ENCODE data around the gene PLCB3.

The PLCB3 gene

DNA sequence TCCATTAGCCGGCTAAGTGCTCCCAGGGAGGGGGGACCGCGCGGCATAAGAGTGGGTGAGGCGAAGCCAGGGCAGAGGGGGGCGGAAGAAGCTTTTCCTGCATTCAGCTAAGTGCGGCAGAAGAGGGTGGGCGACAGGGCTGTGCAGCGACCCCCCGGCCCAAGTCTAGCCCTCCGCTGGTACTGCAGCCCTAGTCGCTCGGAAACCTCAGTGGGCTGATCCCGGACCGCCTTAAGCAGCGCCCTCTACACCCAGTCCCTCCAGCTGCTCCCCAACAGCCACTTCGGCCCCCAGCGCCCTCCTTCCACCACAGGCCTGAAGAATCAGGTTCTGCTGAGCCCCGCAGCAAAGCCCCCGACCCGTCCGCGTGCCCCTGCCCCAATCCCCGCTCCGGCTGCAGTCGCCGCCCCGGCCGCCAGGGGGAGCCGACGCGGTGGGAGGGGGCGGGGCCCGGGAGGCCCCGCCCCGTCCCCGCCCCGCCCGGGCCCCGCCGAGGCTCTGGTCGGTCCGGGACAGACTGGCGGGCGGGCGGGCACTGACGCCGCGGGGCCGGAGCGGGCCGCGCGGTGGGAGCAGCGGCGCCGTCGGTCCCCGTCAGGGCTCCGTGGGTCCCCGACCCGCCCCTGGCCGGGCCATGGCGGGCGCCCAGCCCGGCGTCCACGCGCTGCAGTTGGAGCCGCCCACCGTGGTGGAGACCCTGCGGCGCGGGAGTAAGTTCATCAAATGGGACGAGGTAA lies at the start of gene PLCB3:
Gene PLCB3 (plus strand): TSS at position 515 of the 737 bp plus-strand sequence. CDS start 120 bp downstream, at position 635.
- peak; percentile 77 for DNase-seq

DNA sequence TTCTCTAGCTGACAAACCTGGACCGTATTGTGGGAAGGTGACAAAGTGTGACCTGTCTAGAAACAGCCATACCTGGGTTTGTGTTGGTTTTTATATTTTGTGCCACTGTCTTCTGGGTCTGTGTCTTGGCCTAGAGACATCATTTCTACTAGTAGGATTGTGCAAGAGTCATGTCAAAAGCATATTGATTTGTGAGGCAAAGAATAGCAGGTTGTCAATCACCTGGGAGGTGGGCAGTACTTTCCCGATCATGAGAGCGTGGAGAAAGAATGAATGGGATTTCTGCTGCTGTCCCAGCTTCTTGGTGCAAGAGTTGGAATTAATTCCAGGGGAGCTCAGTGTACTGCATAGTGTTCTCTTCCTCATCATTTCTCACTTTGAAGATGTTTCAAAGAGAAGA lies 49.8 kb upstream of the PLCB3 start:
- no peak for DNase-seq

DNA sequence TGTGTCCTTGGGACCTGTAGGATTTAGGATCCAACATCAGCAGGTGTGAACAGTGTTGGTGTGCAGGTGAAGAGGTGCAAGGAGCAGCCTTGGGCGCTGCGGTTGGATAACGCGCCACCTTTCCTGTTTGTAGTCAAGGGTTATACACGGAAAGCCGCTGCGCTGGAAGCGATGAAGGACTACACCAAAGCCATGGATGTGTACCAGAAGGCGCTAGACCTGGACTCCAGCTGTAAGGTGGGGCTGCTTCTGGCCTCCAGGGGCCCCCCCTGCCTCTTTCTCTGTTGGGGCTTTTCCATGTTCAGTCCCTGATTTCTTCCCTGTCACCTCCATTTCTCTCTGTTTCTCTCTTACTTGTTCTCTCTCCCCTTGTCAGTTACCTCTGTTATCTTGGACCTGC lies 48.3 kb upstream of the PLCB3 start:
- DNase-seq, result no peak

DNA sequence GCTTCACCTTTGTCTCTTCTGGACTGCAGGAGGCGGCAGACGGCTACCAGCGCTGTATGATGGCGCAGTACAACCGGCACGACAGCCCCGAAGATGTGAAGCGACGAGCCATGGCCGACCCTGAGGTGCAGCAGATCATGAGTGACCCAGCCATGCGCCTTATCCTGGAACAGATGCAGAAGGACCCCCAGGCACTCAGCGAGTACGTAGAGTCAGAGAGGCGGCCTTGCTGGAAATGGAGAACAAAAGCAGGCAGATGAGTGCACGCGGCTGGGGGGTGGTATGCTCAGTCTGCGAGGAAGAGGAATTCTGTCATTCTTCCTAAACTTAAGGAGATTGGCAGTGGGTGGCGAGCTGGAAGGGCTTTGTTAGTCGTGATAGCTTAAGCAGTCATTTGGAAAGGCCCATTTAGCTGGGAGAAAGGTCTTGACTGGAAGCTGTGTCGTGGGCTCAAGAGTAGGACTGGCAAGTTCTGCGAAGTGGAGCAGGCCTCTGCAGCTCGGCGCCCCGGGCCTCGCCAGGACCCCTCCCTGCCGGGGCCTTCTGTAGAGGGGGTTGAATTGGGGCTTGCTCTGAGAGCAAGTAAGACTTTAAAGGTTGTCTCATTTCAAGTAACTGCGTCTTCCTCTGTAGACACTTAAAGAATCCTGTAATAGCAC lies 47.8 kb upstream of the PLCB3 start:
- no peak for DNase-seq

DNA sequence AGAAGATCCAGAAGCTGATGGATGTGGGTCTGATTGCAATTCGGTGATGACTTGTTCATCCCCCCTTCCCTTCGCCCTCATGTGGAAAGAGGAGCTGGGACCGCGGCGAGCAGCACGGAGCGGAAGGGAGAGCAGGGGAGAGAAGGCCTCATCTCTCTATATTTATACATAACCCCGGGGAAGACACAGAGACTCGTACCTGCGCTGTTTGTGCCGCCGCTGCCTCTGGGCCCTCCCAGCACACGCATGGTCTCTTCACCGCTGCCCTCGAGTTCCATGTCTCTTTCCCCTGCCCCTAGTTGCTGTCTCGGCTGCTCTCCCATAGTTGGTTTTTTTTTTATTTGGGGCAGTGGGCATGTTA lies 47.3 kb upstream of the PLCB3 start:
- DNase-seq, result no peak

DNA sequence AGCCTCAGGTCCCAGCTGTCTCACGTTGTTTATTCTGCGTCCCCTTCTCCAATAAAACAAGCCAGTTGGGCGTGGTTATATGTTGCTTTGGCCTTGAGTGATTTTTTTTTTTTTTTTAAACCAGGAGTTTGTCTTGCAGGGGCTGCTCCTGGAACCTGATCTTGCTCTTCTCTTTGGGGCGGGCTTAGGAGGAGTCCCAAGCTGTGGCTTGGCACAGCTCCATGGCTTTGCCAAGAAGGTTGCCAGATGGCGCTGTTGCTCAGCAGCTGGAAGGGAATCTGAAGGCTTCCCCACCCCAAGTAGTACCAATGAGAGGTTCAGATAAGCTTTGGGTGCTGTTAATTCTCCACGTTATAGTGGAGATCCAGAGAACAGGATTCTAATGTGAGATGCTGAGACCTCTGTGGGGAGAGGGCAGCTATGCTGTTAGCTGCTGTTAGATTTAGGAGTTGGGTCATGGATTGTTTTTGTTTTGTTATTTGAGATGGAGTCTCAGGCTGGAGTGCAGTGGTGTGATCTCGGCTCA lies 46.8 kb upstream of the PLCB3 start:
- DNase-seq, result peak; percentile 89

DNA sequence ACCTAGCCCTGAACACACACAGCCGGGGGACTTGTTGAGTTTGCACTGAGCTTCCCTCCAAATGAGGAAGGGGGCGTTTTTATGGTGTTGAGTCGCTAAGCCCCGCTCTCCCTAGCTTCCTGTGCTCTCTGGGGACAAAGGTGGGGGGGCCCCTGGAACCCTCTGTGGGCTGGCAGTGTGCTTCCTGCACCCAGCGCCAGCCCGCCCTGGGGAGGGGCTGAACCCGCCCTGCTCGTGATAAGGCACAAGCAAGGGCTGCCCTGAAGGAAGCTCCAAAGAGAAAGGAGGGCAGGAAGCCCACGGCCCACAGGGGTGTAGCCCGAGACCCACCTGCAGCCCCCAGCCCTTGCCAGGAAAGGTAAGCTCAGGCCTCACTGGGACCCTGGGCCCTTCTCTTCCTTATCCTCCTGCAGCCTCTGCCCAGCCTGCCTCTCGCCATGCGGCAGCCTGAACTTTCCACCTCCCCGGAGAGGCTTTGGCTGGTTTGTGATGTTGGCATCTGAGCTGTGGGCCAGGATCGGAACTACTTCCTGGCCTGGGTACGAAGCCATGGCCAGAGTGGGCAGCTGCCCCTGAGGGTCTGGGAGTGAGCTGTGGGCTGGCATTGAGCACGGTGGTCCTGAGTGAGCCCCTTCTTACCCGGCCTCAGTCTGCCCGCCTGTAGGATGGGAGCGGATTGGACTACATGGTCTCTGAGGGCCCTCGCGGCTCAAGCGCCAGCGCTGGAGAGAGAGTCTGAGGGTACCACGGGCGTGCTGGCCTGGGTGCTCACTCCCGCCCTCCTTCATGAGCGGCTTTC lies 44.7 kb upstream of the PLCB3 start, which contains the start of gene FERMT3:
Gene FERMT3 (plus strand): TSS at position 265 of the 799 bp plus-strand sequence. CDS start 644 bp downstream, outside the sequence.
- DNase-seq, result no peak

DNA sequence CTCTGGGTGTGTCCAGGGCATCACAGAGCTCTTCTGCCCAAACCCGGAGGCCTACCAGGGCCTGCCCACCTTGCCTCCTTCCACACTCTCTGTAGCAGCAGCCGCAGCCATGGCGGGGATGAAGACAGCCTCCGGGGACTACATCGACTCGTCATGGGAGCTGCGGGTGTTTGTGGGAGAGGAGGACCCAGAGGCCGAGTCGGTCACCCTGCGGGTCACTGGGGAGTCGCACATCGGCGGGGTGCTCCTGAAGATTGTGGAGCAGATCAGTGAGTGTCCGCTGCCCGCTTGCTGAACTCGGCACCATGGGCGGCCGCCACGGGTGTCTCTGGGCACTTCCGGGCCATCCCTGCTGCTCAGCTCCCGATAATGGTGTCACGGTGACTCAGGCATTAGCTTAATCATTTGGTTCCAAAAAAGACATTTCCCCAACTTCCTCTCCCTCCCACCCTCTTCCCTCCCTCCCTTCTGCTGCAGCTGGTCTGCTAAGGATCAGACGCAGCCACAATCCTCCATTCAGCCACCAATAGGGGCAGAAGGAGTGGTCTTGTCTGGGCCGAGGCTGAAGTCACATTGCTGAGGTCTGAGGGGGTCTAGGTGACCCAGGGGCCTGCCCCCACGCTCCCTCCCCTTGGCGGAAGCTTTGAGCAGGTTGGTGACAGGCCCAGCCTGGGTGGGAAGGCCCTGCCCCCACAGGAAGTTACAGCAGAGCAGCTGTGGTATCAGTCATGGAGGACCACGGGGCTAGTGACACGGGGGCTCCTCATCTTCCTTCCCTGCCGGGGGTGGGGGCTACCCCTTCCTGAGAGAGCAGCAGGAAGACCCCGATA lies 43.9 kb upstream of the PLCB3 start:
- DNase-seq, result no peak

DNA sequence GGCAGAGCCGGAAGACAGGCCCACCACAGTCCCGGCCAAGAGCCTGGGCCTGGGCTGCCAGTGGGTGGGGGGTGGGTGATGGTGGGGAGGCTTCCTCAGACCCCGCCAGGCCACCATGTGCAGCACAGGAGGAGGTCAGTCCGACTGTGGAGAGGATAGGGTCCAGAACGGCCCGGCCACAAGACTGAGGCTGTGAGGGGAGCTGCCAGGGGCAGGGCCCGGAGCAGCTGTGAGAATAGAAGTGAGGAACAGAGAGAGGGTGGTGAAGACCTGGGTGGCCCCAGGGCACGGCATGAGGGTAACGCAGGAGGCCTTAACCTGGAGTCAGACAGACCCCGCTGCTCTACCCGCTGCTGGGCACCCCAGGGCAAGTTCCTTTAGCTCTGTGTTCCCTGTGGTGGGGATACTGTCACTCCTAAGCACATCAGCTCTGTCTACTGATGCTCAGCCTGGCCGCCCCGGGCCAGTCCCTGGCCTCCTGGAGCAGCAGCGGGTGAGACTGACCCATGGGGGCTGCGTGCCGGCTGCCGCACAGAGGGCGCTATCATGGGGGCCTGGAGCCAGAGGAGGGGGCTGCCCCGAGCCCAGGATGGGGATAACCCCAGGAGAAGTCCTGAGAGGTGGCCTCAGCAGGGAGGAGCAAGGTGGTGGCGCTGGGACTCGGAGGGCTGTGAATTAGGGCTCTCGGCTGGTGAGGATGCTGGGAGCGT lies 43.1 kb upstream of the PLCB3 start:
- DNase-seq, result no peak

DNA sequence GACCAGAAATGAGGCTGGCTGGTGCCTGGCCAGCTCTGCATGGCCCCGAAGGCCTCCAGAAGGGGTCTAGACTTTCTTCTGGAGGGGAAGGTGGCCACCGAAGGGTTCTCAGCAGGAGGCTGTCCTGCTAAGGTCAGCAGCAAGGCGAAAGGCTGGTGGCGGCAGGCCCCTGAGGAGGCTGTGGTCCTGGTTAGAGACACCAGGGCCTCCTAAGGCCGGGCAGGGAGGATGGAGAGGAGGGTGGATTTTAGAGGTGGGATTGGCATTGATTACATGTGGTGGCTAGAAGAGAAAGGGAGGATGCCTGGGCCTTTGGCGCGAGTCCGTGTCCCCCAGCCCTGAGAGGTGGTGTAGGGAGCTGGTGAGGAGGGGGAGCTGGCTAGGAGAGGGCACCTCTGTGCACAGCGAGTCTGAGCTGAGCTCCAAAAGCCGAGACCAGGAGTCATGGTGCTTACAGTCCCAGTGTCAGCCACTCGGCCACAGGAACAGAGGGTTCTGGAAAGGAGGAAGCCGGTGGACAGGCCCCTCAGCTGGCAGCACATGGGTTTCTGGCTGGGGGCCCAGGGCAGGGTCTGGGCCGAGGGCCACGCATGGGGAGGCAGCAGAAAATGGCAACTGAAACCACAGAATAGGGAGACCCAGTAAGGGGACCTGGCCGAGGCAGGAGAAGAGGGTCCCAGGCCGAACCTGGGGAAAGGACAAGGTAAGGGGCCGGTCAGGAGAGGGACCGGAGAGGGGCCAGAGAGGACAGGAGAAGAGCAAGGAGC lies 42.4 kb upstream of the PLCB3 start:
- no peak for DNase-seq

DNA sequence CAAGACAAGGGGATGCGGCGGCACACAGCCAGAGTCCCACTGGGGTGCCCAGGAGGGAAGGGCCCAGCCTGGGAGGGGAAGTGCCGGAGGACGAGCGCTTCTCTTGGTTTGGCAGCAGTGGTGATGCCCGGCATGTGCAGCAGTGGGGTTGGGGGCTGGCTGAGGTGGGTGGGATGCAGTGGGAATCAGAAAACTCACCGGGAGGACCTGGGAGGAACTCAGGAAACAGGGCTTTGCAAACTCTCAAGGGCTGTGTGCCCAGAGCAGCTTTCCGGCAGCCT lies 41.8 kb upstream of the PLCB3 start:
- DNase-seq, result no peak

DNA sequence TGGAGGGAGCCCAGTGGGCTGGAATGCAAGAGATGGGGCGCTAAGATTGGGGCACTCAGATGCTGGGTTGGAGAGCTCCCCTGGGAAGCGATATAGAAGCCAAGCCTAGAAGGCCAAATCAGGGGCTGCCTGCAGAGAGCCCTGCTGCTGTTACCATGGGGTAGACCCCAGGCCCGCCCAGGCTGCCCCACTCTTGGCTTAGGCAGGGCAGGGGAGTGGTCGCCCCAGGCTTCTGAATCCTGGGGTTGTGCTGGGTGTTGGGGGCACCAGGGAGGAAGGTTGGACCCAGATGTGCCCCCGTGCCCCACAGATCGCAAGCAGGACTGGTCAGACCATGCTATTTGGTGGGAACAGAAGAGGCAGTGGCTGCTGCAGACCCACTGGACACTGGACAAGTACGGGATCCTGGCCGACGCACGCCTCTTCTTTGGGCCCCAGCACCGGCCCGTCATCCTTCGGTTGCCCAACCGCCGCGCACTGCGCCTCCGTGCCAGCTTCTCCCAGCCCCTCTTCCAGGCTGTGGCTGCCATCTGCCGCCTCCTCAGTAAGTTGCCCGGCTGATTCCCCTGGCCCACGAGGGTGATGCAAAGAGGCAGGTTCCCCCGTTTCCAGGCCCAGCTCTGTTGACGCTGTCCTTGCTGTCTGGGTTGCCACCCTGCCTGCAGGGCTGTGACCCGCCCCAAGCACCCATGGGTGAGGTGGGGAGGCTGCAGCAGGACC lies 40.9 kb upstream of the PLCB3 start:
- no peak for DNase-seq

DNA sequence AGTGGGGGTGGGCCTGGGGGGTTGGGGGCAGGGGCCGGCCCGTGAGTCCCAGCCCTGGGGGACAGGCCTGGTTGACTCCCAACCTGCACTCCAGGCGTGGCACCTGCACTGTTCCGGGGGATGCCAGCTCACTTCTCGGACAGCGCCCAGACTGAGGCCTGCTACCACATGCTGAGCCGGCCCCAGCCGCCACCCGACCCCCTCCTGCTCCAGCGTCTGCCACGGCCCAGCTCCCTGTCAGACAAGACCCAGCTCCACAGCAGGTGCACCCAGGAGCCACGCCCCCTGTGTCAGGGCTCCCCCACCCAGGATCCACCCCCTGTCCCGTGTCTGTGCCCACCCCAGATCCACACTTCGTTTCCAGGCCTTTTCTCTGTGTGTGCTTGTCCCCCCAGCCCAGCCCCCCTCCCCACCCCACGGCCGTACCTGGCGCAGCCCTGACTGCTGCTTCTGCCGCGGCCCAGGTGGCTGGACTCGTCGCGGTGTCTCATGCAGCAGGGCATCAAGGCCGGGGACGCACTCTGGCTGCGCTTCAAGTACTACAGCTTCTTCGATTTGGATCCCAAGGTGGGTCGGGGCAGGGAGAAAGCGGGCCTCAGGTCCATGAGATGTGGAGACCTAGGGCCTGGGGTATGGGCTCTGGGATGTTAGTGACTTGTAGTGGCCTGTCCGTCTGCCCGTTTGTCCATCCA lies 40.0 kb upstream of the PLCB3 start:
- DNase-seq, result no peak

DNA sequence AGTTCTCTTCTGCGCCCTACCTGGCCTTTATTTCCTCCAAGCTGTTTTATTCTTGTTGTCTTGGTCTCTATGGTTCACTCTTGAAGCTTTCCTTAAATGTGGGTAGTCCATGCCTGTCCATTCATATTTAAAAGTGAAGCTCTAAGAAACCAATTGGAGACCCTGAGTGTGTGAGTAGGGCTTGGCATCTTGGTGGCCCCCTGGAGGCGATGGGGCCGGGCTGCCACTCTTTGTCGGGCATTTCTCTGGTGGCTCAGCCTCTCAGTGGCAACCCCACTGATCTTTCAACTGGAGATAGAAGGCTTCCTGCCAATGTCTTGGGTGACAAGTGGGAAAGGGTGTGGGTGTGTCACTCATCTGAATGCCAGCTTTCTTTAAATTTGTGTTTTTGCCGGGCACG lies 34.5 kb upstream of the PLCB3 start:
- no peak for DNase-seq

DNA sequence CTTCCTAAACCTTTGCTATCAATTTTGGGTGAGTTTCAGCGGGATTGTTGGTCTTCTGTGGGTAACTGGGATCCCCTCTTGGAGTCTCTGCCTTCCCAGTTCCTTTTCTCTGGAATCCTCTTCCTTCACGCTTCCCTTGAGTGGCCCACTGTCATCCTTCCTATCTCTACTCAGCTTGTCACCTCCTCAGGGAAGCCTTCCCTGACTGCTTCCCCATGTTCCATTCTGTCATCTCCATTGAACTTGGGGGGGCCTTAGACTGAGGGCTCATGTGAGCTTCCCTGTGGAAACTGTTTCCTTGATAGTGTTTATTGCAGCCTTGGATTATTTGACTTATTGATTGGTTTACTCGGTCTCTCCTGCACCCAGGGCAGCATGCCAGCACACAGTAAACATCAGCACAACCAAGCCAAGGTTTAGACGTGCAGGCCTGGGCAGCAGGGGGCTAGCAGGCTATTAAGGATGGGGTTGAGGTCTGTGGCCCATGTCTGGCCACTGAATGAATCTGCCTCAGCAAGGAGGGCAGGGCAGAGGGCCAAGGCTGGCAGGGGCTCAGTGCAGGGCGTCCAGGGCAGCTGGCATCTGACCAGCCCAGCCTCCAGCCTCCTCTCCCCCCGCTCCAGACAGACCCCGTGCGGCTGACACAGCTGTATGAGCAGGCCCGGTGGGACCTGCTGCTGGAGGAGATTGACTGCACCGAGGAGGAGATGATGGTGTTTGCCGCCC lies 32.5 kb upstream of the PLCB3 start:
- no peak for DNase-seq

DNA sequence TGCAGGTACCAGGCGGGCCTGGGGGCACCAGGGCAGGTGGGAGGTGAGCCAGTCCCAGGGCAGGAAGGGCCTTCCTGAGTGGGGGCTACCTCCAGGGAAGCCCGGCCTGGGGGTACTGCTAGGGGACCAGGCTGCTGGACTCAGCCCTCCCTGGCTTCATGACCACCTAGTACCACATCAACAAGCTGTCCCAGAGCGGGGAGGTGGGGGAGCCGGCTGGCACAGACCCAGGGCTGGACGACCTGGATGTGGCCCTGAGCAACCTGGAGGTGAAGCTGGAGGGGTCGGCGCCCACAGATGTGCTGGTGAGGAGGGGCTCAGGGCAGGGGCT lies 32.0 kb upstream of the PLCB3 start:
- DNase-seq, result no peak

DNA sequence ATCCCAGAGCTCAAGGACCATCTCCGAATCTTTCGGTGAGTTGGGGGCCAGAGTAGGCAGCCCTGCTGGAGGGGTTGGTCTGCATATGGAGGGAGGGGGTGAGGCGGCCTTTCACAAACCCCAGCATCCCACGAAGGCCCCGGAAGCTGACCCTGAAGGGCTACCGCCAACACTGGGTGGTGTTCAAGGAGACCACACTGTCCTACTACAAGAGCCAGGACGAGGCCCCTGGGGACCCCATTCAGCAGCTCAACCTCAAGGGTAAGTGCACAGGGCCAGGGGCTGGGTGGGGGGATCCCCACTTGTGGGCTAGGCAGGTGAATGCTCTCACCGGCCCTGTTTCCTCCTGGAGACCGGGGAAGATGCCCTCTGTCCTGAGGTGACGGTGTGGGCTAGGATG lies 31.6 kb upstream of the PLCB3 start:
- no peak for DNase-seq

DNA sequence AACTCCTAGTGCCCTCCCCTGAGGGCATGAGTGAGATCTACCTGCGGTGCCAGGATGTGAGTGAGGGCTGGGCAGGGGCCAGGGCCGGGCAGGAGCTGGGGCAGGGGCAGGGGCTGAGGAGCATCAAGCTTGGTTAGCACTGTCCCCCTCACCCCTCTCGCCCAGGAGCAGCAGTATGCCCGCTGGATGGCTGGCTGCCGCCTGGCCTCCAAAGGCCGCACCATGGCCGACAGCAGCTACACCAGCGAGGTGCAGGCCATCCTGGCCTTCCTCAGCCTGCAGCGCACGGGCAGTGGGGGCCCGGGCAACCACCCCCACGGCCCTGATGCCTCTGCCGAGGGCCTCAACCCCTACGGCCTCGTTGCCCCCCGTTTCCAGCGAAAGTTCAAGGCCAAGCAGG lies 31.1 kb upstream of the PLCB3 start:
- no peak for DNase-seq

DNA sequence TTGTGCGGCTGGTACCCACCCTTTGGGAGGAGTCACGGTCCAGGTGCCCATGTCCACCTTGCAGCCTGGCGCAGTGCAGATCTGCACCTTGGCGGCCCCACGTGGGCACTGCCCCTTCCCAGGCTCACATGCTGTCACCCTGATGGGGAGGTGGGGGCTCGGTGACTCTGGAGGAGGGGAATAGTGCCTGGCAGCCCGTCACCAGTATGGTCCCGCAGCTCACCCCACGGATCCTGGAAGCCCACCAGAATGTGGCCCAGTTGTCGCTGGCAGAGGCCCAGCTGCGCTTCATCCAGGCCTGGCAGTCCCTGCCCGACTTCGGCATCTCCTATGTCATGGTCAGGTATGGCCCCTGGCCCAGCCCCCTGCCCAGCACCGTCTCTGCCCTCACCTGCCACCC lies 30.5 kb upstream of the PLCB3 start:
- DNase-seq, result no peak

DNA sequence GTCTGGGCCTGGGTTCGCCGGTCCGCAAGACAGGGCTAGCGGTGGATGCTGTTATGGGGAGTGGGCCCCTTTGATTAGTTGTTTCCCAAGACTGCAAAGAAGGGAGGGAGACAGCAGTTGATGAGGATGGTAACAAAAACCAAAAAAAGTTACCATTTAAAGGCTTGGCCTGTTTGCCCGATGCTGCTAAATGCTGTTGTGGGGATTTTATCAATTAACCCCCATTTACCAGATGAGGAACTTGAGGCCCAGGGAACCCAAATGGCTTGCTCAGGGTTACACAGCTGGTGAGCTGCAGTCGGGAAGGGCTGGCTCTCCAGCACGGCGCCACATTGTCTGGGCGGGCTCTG lies 28.7 kb upstream of the PLCB3 start:
- DNase-seq, result no peak

All from DMS53 (cell line).